ENCODE results near the gene STARD3.

The STARD3 gene

DNA sequence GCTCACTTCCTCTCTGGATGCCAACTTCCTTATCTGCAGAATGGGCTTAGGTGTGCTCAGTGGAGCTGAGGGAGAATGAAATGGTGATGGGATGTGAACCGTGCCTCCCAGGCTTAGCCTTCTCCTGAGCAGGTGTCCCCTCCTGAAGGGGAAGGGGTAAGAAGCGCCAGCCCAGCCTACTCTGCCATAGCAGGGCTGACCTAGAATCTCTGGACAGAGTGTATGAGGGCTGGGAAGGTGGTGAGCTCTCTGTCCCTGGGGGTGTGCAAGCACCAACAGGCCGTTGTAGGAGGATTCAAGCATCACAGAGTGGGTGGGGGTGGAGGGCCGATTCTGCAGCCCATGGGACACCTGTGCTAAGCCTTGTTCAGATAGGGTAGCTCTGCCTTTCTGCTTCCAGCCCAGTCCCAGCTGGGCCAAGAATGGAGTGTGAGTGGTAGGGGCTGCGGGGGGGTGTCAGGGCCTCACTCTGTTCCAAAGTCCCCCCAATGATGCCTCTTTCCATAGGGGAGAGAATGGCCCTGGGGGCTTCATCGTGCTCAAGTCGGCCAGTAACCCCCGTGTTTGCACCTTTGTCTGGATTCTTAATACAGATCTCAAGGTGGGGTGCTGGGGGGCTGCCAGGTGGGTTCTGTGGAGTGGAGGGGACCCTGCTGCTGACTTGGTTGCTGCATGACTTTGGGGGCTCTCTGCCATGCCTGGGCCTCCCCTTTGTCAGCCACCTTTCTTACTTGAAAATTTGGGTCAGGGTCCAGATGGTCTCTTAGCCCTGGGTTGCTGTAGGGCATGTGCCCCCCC is 25.0 kb downstream of the STARD3 start:
- DNase-seq, result no peak

DNA sequence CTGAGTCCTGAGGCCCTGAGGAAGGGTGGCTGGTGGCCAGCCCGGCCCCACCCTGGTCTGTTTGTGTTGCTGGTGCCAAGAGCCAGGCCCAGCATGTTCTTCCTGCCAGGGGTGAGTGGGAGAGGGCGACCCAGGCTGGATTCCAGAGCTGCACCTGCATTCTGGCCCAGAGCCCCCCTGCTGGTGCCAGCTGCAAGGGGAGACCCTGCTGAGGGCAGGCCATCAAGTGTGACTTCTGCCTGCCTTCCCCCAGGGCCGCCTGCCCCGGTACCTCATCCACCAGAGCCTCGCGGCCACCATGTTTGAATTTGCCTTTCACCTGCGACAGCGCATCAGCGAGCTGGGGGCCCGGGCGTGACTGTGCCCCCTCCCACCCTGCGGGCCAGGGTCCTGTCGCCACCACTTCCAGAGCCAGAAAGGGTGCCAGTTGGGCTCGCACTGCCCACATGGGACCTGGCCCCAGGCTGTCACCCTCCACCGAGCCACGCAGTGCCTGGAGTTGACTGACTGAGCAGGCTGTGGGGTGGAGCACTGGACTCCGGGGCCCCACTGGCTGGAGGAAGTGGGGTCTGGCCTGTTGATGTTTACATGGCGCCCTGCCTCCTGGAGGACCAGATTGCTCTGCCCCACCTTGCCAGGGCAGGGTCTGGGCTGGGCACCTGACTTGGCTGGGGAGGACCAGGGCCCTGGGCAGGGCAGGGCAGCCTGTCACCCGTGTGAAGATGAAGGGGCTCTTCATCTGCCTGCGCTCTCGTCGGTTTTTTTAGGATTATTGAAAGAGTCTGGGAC is 25.8 kb downstream of the STARD3 start:
- DNase-seq, result no peak

DNA sequence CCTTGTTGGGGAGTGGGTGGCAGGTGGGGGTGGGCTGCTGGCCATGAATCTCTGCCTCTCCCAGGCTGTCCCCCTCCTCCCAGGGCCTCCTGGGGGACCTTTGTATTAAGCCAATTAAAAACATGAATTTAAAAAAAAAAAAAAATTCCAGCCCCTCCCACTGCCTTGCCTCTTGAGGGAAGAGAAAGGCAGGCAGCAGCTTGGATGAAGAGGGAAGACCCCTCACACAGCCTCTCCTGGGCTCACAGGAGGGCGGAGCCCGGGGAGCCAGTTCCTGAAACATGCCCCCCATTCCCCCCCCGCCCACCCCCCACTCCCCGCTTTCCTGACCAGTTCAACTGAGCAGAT is 26.4 kb downstream of the STARD3 start:
- no peak for DNase-seq

DNA sequence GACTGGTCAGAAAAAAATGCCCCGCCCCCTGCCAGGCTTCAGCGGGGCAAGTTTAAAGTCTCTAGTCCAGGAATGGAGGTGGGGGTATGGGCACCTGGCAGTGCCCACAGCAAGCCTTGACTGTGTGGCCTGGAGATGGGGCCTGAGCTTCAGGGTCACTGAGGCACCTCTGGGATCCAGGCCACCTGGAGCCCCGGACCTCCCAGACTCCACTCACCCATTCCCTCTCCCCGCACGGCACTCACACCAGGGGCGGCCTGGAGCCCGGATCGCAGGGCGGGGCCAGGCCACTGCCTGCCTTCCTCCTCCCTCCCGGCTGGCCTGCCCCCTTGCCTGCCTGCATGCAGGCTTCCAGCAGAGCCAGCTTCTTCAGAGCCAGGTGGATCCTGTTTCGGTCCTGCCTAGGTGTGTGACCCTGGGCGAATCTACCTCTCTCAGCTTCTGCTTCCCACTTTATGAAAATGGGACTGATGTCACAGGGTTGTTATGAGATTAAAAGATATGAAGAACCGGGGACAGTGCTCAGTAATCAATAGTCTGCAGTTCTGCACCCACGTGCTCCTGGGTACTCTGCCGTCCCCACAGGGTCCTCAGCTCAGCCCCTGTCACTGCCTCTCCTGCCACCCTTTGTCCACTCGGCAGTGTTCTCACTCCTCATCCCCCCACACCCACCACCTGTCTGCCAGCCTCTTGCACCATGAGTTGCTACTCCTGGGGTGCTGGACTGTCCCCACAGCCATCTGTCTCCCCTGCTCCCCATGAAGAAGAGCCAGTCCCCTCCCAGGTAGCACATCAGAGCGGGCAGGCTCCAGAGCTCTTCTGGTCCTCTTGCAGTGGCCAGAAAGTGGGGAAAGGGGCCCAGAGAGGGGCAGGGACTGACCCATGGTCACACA is 27.0 kb downstream of the STARD3 start:
- peak; percentile 58 for DNase-seq

DNA sequence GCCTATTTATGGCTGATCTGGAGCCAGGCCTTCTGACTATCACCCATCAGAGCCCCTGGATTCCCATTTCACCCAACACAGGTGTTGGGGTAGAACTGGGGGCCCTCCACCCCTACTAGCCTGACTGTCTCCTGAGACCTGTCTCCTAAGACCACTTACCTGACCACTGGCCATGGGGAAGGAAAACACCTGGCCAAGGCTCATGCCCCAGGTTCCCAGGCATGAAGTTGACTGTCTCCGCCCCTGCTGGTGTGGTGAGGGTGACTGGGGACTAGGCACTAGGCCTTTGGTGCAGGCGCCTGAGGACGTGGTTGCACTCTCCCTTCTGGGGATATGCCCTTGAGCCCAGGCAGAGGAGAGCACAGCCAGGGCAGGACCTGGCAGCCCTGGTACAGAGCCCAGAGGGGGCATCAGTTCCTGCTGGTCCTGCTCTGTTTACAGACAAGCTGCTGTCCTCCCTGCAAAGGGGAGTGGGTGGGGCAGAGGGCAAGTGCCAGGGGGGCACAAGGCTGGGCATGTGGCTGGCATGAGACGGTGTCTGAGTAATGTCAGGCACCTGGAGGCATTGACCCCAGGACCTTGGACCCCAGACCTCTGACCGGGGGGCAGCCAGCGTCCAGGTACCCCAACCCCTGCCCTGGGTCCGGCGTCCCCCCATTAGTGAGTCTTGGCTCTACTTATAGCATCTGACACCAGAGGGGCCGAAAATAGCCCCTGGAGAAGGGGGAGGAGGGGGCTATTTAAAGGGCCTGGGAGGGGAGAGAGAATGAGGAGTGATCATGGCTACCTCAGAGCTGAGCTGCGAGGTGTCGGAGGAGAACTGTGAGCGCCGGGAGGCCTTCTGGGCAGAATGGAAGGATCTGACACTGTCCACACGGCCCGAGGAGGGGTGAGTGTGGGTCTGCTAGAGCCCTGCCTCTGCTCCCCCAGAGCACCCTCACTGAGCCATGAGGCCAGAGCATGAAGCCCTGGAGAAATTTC is 27.9 kb downstream of the STARD3 start, which contains the start of gene TCAP:
Gene TCAP (plus strand): TSS at position 769 of the 981 bp plus-strand sequence. CDS start 11 bp downstream, at position 780.
- no peak for DNase-seq

DNA sequence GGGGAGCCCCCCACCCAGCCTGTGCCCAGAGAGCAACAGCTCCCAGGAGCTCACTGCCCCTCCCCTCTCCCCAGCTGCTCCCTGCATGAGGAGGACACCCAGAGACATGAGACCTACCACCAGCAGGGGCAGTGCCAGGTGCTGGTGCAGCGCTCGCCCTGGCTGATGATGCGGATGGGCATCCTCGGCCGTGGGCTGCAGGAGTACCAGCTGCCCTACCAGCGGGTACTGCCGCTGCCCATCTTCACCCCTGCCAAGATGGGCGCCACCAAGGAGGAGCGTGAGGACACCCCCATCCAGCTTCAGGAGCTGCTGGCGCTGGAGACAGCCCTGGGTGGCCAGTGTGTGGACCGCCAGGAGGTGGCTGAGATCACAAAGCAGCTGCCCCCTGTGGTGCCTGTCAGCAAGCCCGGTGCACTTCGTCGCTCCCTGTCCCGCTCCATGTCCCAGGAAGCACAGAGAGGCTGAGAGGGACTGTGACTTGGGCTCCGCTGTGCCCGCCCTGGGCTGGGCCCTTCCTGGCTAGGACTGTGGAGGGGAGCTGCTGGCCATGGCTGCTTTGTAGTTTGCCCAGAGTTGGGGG is 28.8 kb downstream of the STARD3 start:
- peak; percentile 45 for DNase-seq

DNA sequence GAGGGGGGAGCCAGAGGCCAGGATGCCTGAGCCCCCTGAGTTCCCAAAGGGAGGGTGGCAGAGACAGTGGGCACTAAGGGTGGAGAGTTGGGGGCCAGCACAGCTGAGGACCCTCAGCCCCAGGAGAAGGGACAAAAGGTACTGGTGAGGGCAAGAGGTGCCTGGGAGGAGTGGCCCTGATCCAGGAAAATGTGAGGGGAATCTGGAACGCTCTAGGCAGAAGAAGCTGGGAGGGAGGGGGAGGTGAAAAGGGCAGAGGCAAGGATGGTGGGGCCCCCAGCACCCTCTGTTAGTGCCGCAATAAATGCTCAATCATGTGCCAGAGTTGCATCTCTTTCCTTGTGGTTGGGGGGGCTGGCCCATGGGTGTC is 29.3 kb downstream of the STARD3 start:
- no peak for DNase-seq

DNA sequence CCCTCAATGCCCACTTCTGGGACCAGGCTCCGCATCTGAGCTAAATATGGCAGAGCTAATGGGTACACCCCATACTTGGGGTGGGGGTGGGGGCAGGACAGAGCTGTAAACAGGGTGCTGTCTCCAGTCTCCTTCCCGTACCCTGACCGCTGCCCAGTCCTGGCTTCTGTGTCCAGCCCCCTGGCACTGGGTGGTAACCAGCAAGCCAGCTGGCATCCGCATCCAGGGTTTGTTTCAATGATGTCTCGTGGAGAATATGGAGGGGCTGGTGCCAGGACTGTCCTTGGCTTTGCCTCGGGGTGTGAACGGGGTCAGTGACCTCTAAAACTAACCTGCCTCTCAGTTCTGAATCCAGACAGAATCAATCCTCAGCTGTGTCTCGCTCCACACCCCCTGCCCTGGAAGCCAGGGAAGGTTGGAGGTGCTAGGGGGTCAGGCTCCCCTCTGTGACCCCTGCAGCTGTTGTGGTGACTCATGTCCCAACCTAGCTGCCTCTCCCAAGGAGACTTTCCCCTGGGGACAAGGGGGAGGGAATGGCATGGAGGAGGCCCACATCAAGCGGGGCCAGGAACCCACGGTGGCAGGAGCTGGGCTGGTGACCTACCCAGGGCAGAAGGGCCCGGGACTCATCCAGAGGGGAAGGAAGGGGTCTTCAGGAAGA is 29.8 kb downstream of the STARD3 start:
- DNase-seq, result peak; percentile 44

DNA sequence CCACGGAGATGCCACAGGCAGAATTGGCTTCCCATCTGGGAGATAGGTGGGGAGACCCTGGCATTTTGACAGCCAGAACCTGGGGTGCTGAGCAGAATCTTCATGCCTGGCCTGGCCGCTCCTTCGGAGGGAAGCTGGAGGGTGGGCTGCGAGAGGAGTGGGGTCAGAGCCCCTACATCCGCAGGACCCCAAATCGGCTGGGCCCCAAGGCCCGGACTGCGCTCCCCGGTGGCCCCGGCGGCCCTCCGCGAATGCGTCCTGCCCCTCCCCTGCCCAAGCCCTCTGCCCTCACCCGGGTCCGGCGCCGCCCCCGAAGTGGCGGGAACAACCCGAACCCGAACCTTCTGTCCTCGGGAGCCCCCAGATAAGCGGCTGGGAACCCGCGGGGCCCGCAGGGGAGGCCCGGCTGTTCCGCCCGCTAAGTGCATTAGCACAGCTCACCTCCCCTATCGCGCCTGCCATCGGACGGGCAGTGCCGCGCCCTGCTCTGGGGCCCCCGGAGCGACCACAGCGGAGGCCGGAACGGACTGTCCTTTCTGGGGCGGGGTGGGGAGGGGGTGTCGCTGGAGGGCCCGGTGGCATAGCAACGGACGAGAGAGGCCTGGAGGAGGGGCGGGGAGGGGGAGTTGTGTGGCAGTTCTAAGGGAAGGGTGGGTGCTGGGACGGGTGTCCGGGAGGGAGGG is 30.5 kb downstream of the STARD3 start:
- DNase-seq, result peak; percentile 90

DNA sequence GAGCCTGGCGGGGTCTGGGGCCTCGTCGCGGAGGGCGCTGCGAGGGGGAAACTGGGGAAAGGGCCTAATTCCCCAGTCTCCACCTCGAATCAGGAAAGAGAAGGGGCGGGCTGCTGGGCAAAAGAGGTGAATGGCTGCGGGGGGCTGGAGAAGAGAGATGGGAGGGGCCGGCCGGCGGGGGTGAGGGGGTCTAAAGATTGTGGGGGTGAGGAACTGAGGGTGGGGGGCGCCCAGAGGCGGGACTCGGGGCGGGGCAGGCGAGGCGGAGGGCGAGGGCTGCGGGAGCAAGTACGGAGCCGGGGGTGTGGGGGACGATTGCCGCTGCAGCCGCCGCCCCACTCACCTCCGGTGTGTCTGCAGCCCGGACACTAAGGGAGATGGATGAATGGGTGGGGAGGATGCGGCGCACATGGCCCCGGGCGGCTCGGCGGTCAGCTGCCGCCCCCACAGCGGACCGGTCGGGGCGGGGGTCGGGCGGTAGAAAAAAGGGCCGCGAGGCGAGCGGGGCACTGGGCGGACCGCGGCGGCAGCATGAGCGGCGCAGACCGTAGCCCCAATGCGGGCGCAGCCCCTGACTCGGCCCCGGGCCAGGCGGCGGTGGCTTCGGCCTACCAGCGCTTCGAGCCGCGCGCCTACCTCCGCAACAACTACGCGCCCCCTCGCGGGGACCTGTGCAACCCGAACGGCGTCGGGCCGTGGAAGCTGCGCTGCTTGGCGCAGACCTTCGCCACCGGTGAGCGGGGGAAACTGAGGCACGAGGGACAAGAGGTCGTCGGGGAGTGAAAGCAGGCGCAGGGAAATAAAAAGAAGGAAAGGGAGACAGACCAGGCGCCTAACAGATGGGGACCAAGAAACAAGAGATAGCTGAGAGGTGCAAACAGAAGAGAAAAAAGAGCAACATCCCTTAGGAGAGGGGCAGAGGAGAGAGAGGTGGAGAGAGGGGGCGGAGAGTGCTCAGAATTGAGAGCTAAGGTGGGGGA is 31.3 kb downstream of the STARD3 start, which contains the start of gene PNMT:
Gene PNMT (plus strand): TSS at position 509 of the 980 bp plus-strand sequence. CDS start 23 bp downstream, at position 532.
- peak; percentile 80 for DNase-seq

DNA sequence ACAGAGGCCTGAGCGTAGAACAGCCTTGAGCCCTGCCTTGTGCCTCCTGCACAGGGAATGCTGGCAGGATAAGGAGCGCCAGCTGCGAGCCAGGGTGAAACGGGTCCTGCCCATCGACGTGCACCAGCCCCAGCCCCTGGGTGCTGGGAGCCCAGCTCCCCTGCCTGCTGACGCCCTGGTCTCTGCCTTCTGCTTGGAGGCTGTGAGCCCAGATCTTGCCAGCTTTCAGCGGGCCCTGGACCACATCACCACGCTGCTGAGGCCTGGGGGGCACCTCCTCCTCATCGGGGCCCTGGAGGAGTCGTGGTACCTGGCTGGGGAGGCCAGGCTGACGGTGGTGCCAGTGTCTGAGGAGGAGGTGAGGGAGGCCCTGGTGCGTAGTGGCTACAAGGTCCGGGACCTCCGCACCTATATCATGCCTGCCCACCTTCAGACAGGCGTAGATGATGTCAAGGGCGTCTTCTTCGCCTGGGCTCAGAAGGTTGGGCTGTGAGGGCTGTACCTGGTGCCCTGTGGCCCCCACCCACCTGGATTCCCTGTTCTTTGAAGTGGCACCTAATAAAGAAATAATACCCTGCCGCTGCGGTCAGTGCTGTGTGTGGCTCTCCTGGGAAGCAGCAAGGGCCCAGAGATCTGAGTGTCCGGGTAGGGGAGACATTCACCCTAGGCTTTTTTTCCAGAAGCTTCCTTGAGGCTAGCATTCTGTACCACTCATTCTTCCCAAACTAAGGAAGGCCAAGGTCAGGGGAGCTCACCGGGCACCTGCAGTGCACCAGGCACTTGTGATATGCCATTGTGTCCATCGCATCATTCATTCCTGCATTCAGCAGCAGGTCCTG is 33.2 kb downstream of the STARD3 start:
- DNase-seq, result no peak

DNA sequence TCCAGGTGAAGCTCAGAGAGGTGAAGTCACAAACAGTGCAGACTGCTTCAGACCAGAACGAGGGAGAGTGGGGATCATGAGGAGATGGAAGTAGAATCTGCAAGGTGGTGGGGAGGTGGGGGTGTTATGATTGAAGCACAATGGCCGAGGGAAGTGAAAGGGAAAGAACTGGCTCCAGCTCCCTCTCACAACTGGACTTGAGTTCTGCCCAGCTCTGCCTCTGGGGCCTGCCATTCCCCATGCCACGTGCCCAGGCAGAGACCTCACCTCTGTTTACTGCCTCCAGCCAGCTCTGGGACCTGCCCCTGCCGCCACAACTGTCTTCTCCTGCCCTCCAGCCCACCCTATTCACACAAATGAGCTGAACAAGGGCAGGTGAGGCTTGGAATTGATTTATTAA is 33.8 kb downstream of the STARD3 start:
- no peak for DNase-seq

DNA sequence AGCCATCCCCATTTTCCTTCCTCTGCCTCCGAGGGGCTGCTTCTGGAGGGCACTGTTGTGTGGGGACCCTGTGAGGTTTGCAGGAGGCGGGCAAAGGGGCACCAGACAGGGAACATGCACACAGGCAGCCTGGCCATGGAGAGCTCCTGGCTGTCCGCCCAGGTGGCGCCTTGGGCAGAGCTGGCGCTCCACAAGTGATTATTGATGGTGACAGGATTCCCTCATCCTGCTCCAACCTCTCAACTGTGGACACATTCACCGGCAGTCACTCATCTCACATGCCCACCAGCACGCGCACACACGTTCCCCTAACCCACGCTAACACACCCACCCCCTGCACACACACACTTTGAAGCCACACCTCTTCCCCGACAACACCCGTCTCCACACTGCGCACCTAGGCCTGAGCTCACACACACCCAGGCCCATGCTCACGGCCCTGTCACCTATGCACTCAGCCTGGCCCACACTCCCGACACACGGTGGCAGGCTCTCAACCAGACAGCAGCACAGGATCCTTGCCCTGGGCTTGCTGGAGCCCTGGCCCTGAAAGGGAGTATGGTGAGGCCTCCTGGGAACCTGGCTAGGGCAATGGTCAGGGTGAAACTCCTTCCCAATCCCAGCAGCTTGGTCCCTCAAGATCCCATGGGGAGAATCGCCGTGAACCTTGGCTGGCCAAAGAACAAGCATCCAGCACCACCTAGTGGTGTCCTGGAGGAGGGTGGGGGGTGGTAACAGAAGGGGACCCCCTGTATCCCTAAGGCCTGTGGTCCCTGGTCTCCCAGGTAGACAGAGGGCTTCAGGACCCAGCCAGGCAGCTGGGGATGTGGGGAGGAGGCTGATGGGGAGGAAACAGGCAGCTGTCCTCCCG is 34.9 kb downstream of the STARD3 start:
- peak; percentile 55 for DNase-seq

DNA sequence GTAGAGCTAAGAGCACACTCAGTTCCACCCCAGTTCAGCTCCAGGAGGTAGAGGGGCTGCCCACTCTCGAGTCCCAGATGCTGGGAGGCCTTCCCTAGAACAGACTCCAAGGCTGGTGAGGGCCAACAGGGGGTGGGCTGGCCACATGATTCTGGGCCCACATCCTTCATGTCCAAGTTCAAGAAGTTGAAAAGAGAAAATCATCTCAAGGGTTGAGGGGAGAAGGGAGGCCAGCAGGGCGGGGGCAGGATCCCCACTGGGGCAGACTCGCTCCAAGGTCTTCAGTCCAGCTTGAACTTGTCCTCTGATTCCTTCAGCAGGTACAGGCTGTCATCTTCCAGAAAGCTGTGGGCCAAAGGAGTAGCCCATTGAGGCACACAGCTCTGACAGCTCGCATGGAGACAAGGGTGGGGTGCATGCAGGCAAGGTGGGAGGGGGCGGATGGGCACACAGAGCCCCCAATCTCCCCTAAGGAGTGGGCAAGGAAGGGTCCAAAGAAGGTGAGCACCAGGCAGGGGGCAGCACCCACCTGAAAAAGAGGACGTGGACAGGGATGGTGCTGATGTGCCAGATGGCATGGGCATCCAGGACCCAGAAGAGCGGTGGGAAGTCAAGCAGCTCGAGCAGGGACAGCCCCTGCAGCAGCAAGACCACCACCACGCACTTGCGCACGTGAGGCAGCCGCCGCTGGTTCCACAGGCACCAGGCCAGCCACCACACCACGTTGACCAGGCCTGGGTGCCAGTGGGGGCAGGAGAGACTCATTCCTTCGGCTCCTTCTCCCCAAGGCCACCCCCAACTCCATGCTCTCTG is 35.8 kb downstream of the STARD3 start:
- DNase-seq, result no peak

DNA sequence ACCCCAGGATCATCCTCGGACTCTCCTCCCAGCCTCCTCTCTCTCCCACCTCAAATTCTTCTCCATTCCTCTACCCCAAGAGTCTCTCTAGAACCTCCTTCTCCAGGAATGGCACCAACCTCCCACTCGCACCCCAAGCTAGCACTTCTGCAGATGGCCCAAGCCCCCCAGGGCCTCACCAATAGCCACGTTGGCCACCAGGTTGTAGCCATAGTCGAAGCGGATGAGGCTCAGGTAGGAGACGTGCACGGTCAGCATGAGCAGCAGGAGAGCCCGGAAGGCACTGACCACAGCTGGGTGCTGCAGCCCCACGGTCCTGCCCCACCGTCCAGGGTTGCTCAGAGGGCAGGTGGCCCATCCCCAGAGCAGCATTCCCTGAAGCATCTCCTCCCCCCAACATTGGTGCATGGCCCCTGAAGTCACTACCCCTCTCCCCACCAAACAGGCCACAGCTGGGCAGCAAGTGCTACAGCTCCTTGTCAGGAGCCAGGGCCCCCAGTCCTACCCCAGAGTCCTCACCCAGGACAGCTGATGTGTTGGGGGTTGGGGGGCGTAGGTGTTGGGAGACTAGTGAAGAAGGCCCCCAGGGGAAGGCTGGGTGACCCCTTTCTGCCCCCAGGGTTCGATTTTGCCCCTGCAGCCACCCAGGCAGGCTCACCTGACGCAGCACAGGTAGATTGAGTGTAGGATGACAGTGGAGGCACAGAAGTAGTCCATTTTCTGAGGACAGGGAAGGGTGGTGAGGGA is 36.6 kb downstream of the STARD3 start:
- DNase-seq, result no peak

Measured in hematopoietic multipotent progenitor cell treated with erythropoietin and hydrocortisone succinate and interleukin-3 and kit ligand, for 8 days (in vitro differentiated cells).